Endodermal cell (in vitro differentiated cells): ENCODE data around the gene KNL1. TPM values are rescaled to one million over a fixed set of nuclear protein-coding genes. Genes with fewer than 3 reads are reported as not detected.
"Not testable (repeated sequence)": the region's sequence is repeated elsewhere in the genome, so short reads cannot be mapped to it uniquely, and the experiment has no call there.

ENCODE experiments used
- DNase-seq: peaks from one replicate; pipeline ENCODE4 v3.0.0-alpha.2; 2017
- H3K27ac ChIP-seq: 2 replicates; pipeline ENCODE4 v1.5.1; 2013; ENCODE audit warnings: mild to moderate bottlenecking, low read depth, low read length, moderate library complexity
- H3K27me3 ChIP-seq: 2 replicates; pipeline ENCODE4 v1.6.1; 2013; ENCODE audit warnings: mild to moderate bottlenecking, low read length, moderate library complexity; ENCODE audit not compliant: insufficient read depth, control insufficient read depth, poor library complexity, severe bottlenecking
- H3K36me3 ChIP-seq: 2 replicates; pipeline ENCODE4 v1.7.0; 2013; ENCODE audit warnings: mild to moderate bottlenecking, low read length, moderate library complexity; ENCODE audit not compliant: control insufficient read depth, insufficient read depth
- H3K4me1 ChIP-seq: one replicate; pipeline ENCODE4 v1.7.0; 2013; ENCODE audit warnings: low read length; ENCODE audit not compliant: control insufficient read depth, insufficient read depth
- H3K4me3 ChIP-seq: 2 replicates; pipeline ENCODE4 v1.5.1; 2013; ENCODE audit warnings: mild to moderate bottlenecking, low read length, moderate library complexity
- H3K9ac ChIP-seq: 2 replicates; pipeline ENCODE4 v1.6.1; 2013; ENCODE audit warnings: mild to moderate bottlenecking, low read length, moderate library complexity; ENCODE audit not compliant: poor library complexity, severe bottlenecking; ENCODE audit errors: extremely low read depth
- H3K9me3 ChIP-seq: 2 replicates; pipeline ENCODE4 v1.6.1; 2013; ENCODE audit warnings: mild to moderate bottlenecking, low read length, moderate library complexity; ENCODE audit not compliant: control insufficient read depth
- H3K27ac Mint-ChIP-seq: 2 replicates; pipeline ENCODE4 v1.8.0; 2020; ENCODE audit warnings: mixed read lengths
- H3K27me3 Mint-ChIP-seq: 2 replicates; pipeline ENCODE4 v1.8.0; 2021; ENCODE audit warnings: mild to moderate bottlenecking, mixed read lengths; ENCODE audit not compliant: insufficient read depth
- H3K36me3 Mint-ChIP-seq: 2 replicates; pipeline ENCODE4 v1.8.0; 2020; ENCODE audit warnings: low read depth, mixed read lengths
- H3K4me1 Mint-ChIP-seq: 2 replicates; pipeline ENCODE4 v1.8.0; 2020; ENCODE audit warnings: mixed read lengths
- H3K4me3 Mint-ChIP-seq: 2 replicates; pipeline ENCODE4 v1.8.0; 2020; ENCODE audit warnings: mild to moderate bottlenecking, moderate library complexity, mixed read lengths
- H3K9me3 Mint-ChIP-seq: 2 replicates; pipeline ENCODE4 v1.8.0; 2020; ENCODE audit warnings: mild to moderate bottlenecking, mixed read lengths
- CTCF ChIP-seq: fragments of 200-600 bp; sonication (generic); conservative IDR thresholded peaks from 2 replicates; pipeline ENCODE4 v1.5.0; 2021; ENCODE audit warnings: antibody characterized with exemption, mild to moderate bottlenecking
- WGBS, 2 experiments: methylation state at CpG; one replicate each; pipeline versions ENCODE4 v1.1.5 to v1.1.7; 2013; ENCODE audit warnings: missing lambda C conversion rate in 2 of 2, mixed read lengths in 1 of 2; ENCODE audit not compliant: insufficient coverage in 1 of 2, insufficient read length in 1 of 2; 5-methylcytosine and 5-hydroxymethylcytosine counted together
- total RNA-seq, 2 donors: library from RNA; stranded (reverse); fragmentation: NEBNext Ultra II Directional in 1 of 2; extraction: Animal tissue kit (Norgen Biotek cat#: 25700) in 1 of 2; gene quantifications; 2 replicates in 1 of 2; 3 replicates in 1 of 2; pipeline ENCODE4 v1.2.1, GENCODE V29; 2021

The KNL1 gene
- total RNA-seq, 2 donors from 2014 or later, result 17.6 to 32.6 TPM

- Histone ChIP-seq H3K4me3 (no peak overlapping the region), H3K9me3 (no peaks in the 10 kb centered on the region), H3K27ac (no peak overlapping the region), H3K27me3 (no peaks in the 10 kb centered on the region), H3K4me1 (peaks cover 6% of the 10 kb centered on the region), H3K36me3 (peaks cover 8% of the 10 kb centered on the region), H3K9ac (no peak overlapping the region)
- peak; percentile 72 for TF ChIP-seq CTCF
- no peak overlapping the region for H3K4me3 Mint-ChIP-seq
- peaks cover 20% of the 10 kb centered on the region for H3K4me1 Mint-ChIP-seq
- H3K36me3 Mint-ChIP-seq, result peaks cover 12% of the 10 kb centered on the region
- 53 to 57% methylated on average over 7 of the region's 7 CpGs for WGBS, 2 experiments
- no peak overlapping the region for H3K27ac Mint-ChIP-seq
- peak; percentile 75 for DNase-seq
- peaks cover 1% of the 10 kb centered on the region for H3K27me3 Mint-ChIP-seq
- no peaks in the 10 kb centered on the region for H3K9me3 Mint-ChIP-seq
Measured at GRCh38 chr15:40567111-40567510, 26.9 kb upstream of the KNL1 start.

GRCh38 chr15:40569129-40569953 lies 24.7 kb upstream of the KNL1 start, which contains the start of gene RPUSD2:
RPUSD2 (plus strand) TSS chr15:40569299; CDS start chr15:40569338, 39 bp downstream.
- peaks cover 6% of the 10 kb centered on the region for H3K4me1 ChIP-seq
- WGBS, 2 experiments, result 0% methylated on average over 23 to 62 of the region's 62 CpGs
- H3K27ac ChIP-seq, result no peak within 1 kb of the TSS
- H3K27ac Mint-ChIP-seq, result peak within 1 kb of the TSS; percentile 84
- peak; percentile 98 for DNase-seq
- H3K4me3 Mint-ChIP-seq, result peak within 1 kb of the TSS; percentile 90
- peaks cover 26% of the 10 kb centered on the region for H3K36me3 Mint-ChIP-seq
- TF ChIP-seq CTCF, result no peak
- H3K9me3 Mint-ChIP-seq, result no peaks in the 10 kb centered on the region
- H3K36me3 ChIP-seq, result peaks cover 21% of the 10 kb centered on the region
- peak within 1 kb of the TSS; percentile 90 for H3K4me3 ChIP-seq
- no peaks in the 10 kb centered on the region for H3K9me3 ChIP-seq
- H3K9ac ChIP-seq, result peak within 1 kb of the TSS; percentile 77
- peaks cover 1% of the 10 kb centered on the region for H3K27me3 Mint-ChIP-seq
- no peaks in the 10 kb centered on the region for H3K27me3 ChIP-seq
- H3K4me1 Mint-ChIP-seq, result peaks cover 15% of the 10 kb centered on the region

- Histone ChIP-seq H3K27ac (no peak overlapping the region), H3K9me3 (no peaks in the 10 kb centered on the region), H3K9ac (no peak overlapping the region), H3K27me3 (no peaks in the 10 kb centered on the region), H3K36me3 (peaks cover 27% of the 10 kb centered on the region), H3K4me1 (peaks cover 5% of the 10 kb centered on the region), H3K4me3 (no peak overlapping the region)
- Mint-ChIP-seq H3K36me3 (peaks cover 39% of the 10 kb centered on the region), H3K27me3 (no peaks in the 10 kb centered on the region), H3K27ac (no peak overlapping the region), H3K4me1 (peaks cover 5% of the 10 kb centered on the region), H3K9me3 (peaks cover 7% of the 10 kb centered on the region), H3K4me3 (no peak overlapping the region)
- no peak for TF ChIP-seq CTCF
- no peak for DNase-seq
Measured at GRCh38 chr15:40575113-40575512, 18.9 kb upstream of the KNL1 start.

- not testable (repeated sequence) for H3K4me1 ChIP-seq
Measured at GRCh38 chr15:40576914-40577313, 17.1 kb upstream of the KNL1 start.

More at GRCh38 chr15:40576914-40577313, 17.1 kb upstream of the KNL1 start:
- H3K27me3 ChIP-seq, H3K9me3 ChIP-seq, DNase-seq, H3K4me3 ChIP-seq, H3K27ac Mint-ChIP-seq, H3K27me3 Mint-ChIP-seq, H3K9me3 Mint-ChIP-seq, H3K4me3 Mint-ChIP-seq, H3K4me1 Mint-ChIP-seq, H3K9ac ChIP-seq, H3K27ac ChIP-seq: not testable (repeated sequence)
- H3K36me3 ChIP-seq, result peaks cover 20% of the 10 kb centered on the region
- peaks cover 28% of the 10 kb centered on the region for H3K36me3 Mint-ChIP-seq
- 80 to 97% methylated on average over 1 to 5 of the region's 5 CpGs for WGBS, 2 experiments
